NB4 (cell line): Measurements from ENCODE around the gene CRISPLD2.

Source experiments
- MAX ChIP-seq: IDR thresholded peaks from 2 replicates; pipeline ENCODE4 v1.6.1; 2011; ENCODE audit warnings: low read depth, low read length
- POLR2A ChIP-seq: IDR thresholded peaks from 2 replicates; pipeline ENCODE4 v1.6.1; 2011; ENCODE audit warnings: mild to moderate bottlenecking; ENCODE audit not compliant: insufficient read length; ENCODE audit errors: extremely low read depth

- TF ChIP-seq MAX (no peak), POLR2A (no peak)
Measured at GRCh38 chr16:84794626-84795025, 25.2 kb upstream of the CRISPLD2 start.
